Activated naive CD4-positive, alpha-beta T cell (primary cell): ENCODE results near the gene ORM1.
"Not testable (repeated sequence)": the region's sequence is repeated elsewhere in the genome, so short reads cannot be mapped to it uniquely, and the experiment has no call there.

Experiments used
- DNase-seq, 4 experiments: peaks; one replicate each; lab custom pipeline; 2025; lab: John Stamatoyannopoulos, UW

The ORM1 gene

DNA sequence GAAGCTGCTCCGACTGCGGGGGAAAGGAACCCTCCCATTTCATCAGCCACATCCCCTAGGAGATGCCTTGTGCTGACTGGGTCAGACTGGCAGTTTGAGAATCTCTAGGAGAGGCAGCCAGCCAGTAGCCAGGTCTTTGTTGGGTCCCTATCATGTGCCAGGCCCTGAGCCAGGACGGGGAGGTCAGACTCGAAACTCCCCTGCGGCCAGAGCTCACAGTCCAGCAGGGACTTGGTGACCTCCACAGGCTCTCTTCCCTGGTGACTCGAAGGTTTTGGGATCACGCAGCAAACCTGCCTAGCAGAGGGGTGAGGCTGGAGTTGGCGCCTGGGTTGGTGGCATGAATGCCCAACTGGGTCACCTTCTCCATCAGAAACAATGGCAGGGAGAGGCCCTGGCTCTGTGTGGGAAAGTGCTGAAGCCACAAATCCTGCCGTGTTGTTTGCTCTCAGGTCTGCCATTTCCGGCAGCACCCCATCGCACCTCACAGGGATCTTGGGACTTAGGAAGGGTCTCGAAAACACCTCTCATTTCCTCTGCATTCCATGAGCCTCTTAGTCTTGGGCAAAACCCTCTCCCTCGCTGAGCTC is 14.4 kb upstream of the ORM1 start:
- no peak for DNase-seq

DNA sequence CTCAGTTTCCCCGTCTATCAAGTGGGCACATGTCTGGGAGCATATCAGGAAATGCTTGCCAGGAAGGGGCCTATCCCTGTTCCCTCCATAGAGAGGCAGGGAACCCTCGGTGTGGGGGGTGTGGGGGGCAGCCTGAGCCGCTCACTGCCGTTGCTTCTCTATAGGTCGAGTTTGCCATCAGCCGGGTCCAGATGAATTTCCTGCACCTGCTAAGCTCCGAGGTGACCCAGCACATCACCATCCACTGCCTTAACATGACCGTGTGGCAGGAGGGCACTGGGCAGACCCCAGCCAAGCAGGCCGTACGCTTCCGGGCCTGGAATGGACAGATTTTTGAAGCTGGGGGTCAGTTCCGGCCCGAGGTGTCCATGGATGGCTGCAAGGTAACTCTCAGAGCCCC is 13.8 kb upstream of the ORM1 start:
- DNase-seq, result no peak

- no peak for DNase-seq
These were observed 12.1 kb upstream of the ORM1 start for GRCh38 chr9:114310471-114311450.

GRCh38 chr9:114311571-114312512 is 11.1 kb upstream of the ORM1 start:
- DNase-seq, result no peak

DNA sequence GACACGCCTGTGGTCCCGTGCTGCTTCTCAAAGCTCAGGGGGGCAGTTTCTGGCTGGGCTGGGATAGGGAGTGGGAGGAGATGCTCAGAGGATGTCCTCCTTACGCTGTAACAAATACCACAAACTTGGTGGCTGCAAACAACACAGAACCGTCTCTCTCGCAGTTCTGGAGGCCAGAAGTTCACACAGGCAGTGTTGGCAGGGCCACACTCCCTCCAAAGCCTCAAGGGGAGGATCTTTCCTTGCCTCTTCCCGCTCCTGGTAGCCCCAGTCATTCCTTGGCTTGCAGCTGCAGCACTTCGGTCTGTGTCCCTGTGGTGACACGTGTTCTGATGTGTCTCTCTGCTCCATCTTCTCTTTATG is 10.4 kb upstream of the ORM1 start:
- DNase-seq, result no peak

- no peak for DNase-seq
These were observed 9.7 kb upstream of the ORM1 start for GRCh38 chr9:114313186-114313585.

DNA sequence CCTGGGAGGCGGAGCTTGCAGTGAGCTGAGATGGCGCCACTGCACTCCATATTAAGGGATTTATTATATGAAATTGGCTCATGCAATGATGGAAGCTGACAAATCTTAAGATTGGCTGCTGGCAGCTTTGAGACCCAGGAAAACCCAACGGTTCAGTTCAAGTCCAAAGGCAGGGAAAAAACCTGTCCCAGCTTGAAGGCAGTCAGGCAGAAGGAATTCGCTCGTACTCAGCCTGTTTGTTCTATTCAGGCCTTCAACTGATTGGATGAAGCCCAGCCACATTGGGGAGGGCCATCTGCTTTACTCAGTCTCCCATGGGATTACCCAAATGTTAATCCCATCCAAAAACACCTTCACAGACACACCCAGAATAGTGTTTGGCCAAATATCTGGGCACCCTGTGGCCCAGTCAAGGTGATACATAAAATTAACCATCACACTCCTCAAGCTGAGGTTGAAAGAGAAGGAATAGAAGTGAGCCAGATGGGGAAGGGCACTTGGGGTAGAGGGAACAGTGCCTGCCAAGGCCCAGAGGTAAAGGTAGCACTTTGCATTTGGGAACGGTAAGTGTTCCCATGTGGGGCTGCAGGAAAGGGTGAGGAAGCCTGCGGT is 8.5 kb upstream of the ORM1 start:
- no peak for DNase-seq

GRCh38 chr9:114314881-114315722 is 7.8 kb upstream of the ORM1 start:
- no peak for DNase-seq

DNA sequence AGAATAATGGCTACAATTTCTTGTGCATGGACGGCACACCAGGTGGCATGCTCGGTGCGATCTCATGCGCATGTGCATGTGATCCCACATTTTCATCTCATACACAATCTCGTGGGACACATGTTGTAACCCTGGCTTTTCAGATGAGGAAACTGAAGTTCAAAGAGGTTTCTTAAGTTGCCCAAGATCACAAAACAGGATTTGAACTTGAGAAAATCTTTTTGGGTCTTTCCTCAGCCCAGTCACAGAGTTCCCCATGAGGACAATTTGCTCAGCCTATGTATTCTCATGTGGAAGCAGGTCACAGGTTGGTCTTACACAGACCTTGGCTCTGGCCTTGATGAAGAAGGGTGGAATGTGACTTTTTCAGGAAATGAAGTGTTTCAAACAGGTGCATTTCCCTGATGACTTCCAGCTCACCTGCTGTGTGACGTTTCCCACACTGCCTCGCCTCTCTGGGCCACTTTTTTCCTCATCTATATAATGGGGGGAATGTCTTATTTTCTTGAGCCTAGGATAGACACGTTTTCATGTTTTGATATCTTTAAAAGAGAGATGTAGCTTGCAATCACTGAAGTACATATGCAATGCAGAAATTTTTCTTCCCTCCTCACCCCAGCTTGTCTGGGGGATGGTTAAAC is 7.1 kb upstream of the ORM1 start:
- no peak for DNase-seq

DNA sequence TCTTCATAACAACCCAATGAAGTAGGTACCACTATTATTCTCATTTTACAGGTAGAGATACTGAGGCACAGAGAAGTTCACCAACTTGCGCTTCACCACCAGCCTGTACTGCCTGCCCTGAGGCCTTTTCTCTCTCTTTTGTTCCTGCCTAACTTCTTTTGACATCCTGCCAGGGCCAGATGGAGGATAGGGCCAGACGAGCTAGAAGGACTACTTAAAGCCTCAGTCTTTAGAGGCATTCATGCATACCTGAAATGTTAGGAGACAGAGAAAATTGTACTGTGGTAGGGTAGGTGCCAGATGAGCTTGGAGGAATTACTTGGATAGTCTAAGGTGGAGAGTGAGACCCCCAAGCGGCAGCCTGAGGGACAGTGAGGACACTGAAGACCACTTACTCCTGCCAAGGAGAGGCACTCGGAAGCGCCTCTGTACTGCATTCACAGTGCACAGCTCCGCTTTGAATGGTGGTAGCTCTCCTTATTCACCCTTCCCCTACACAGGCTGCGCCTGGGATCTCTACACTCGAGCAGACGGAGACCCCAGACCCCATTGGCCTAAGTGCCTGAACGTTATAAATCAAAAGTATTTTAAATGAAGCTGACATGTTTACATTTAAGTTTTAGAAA is 6.2 kb upstream of the ORM1 start:
- no peak for DNase-seq

GRCh38 chr9:114317665-114318357 is 5.1 kb upstream of the ORM1 start:
- DNase-seq, result no peak

- no peak for DNase-seq
These were observed 4.5 kb upstream of the ORM1 start for GRCh38 chr9:114318416-114318815.

DNA sequence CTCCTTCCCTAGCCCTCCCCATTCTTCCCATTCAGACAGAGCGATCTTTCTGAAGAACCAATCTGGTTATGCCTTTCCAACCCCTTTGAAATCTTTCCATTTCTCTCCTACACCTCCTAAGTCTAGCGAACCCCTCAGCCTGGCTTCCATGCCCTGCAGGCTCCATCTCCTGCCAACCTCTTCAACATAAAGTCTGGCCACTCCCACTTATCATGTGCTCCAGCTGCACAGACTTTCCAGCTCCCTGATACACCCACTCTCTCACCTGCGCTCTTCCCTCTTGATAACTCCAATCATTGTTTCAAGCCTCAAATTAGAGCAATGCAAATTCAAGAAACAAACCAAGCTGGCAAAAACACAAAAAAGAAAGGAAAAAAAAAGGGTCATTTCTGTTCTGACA is 3.8 kb upstream of the ORM1 start:
- DNase-seq, result no peak

DNA sequence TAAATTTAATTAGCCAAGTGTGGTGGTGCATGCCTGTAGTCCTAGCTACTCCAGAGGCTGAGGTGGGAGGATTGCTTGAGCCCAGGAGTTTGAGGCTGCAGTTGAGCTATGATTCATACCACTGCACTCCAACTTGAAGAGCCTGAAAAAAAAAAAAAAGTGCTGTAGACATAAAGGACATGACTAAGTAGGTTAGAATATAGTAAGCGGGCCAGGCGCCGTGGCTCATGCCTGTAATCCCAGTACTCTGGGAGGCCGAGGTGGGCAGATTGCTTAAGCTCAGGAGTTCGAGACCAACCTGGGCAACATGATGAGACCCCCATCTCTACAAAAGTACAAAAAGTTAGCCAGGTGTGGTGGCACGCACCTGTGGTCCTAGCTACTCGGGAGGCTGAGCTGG is 2.2 kb upstream of the ORM1 start:
- DNase-seq, result not testable (repeated sequence)

- DNase-seq, result no peak
These were observed 1.1 kb upstream of the ORM1 start for GRCh38 chr9:114321759-114322158.

DNA sequence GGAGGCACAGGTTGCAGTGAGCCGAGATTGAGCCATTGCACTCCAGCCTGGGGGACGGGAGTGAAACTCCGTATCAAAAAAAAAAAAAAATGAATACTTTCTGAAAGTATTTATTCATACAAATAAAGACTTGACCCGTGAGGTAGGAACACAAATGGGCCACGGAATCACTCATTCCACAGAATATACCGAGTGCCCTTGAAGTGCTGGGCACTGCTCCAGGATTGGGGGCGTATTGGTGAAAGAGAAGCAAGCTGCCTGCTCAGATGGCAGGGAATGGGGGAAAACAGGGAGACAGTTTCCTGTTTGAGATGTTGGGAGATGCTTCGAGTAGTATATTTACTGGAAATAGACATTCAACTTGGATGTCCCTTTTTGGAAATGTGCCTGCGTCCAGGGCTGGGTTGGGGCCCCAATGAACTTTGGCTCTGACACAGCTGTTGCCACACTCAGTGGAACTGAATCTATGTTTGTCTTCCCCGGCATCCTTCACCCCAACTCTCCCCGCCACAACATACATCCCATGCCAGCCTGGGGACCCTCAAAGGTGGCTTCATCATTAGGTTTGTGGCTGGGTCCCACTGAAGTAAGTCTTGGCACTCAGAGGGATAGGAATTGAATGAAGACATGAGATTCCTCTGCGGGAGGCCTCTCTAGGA is 609 bp upstream of the ORM1 start:
- not testable (repeated sequence) for DNase-seq

DNA sequence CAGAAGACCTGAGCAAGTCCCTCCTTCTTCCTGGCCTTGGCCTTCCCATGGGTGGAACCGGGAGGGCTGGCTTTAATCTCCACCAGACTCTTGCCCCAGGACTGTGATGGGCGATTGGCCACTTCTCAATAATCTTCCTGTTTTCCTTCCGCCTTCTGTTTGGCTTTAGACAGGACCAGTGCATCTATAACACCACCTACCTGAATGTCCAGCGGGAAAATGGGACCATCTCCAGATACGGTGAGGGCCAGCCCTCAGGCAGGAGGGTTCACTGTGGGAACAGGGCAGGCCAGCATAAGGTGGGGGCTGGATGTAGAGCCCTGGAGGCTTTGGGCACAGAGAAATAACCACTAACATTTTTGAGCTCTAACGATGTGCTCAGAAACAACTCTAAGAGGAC is 951 bp downstream of the ORM1 start:
- DNase-seq, result not testable (repeated sequence)

DNA sequence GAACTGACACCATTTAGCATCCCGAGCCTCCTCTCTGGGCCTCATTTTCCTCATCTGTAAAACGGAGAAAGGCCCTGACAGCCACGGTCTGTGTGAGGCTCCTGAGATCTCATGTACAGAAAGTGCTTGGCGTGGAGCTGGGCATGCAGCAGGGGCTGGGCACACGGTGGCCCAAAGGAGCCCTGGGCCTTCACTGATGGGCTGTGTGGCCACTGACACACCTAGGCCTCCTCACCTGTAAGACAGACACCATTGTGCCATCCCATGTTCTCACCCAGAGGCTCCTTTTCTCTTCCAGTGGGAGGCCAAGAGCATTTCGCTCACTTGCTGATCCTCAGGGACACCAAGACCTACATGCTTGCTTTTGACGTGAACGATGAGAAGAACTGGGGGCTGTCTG is 1.6 kb downstream of the ORM1 start:
- DNase-seq, result no peak

DNA sequence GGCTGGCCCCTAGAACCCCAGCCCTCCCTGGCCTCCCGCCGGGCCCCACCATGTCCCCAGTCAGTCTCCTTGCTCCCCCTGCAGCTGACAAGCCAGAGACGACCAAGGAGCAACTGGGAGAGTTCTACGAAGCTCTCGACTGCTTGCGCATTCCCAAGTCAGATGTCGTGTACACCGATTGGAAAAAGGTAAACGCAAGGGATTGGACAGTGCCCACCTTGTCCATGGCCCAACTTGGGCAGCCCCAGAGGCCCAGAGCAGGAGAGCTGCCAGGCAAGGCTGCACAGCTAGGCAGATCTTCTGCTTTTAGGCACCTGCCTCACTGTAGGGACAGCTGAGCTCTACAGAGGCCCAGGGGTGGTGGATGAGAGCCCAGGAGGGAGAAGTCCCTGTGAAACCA is 2.1 kb downstream of the ORM1 start:
- DNase-seq, result not testable (repeated sequence)
